Measurements from ENCODE around the gene NMNAT1. TPM values are rescaled to one million over a fixed set of nuclear protein-coding genes. Genes with fewer than 3 reads are reported as not detected.

The NMNAT1 gene
- total and polyA plus RNA-seq, 2 experiments from 2014 or later = 6.8 to 10.2 TPM

DNA sequence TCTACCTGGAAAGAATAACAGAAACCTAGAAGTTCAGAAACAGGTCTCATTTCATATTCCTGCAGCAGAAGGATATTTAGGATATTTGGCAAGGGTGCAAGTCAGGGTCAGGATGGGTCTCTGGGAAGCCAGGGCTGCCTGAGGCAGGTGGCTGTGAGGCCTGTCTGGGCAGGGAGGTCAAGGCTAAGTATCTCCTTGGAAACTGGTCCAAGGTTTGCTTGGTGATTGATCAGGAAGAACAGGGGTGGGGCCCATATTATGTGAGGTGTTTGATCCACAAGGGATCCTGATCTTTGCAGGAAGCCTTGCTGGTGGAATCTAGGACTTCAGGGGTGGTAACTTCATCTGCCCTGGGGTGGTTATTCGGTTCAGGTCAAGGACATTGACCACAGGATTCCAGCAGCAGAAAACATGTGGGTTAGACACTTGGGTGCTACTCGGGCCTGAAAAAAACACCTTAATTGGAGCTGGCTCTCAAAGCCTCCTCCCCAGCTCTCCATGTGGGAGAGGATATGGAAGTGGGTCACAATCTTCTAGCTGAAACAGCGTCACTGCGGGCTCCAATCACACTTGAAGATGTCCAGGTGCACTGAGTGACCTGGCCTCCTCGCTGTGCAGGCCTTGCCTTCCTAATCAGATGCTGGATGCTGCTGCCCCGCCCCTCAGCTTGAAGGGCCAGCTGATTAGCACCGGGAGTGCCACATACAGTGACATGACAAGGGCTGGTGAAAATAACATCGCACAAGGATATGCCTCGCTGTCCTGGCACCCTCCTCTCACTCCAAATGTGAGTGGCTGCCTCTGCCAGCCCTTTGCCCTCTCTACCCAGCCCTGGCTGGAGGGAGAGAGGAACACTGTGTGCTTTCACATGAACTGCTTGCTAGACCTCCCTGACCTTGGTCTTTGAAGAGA lies 41.9 kb upstream of the NMNAT1 start:
- Histone ChIP-seq H3K4me3 (no peak overlapping the region), H3K36me3 (replicated peaks; ENCODE audit: insufficient read depth, low read depth) (no peaks in the 10 kb centered on the region), H3K27me3 (no peaks in the 10 kb centered on the region), H3K27ac (no peak overlapping the region), H3K79me2 (peaks cover 77% of the 10 kb centered on the region), H4K20me1 (ENCODE audit: insufficient read depth, poor library complexity, severe bottlenecking) (no peaks in the 10 kb centered on the region), H2AFZ (no peak overlapping the region), H3K9me2 (replicated peaks; ENCODE audit: insufficient read depth) (no peaks in the 10 kb centered on the region), H3K9me3 (ENCODE audit: low read depth) (no peaks in the 10 kb centered on the region), H3K4me1 (ENCODE audit: insufficient read depth) (no peaks in the 10 kb centered on the region), H3K4me2 (no peak overlapping the region)
- TF ChIP-seq EZH2 (IDR thresholded peaks at IDR 0.05; ENCODE audit: borderline replicate concordance) = no peak
- whole genome bisulfite sequencing (ENCODE audit: low lambda C conversion rate, missing lambda C conversion rate) = 78% methylated on average over 9 of the region's 9 CpGs
- DNase-seq (ENCODE audit: low spot score) = no peak

DNA sequence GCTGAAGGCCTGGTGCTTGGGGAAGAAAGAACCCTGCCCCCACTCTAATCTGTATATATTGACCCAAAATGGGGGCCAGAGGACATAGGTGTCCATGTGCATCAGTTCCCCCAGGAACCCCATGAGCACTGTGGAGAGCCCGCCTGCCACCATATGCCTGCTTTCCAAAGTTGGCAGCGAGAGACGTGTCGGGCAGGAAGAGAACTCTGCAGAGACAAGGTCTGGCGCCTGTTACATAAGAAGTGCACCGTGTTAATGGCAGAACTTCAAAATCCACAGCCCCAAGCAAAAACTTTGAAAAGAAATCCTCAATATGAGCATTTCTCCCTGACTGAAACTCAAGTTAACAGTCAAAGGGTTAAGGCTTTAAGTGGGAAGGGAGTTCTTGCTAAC lies 41.2 kb upstream of the NMNAT1 start:
- WGBS (ENCODE audit: low lambda C conversion rate, missing lambda C conversion rate) = 95% methylated on average over 6 of the region's 6 CpGs
- H3K4me3 ChIP-seq = no peak overlapping the region
- no peak for TF ChIP-seq EZH2phosphoT487 (IDR thresholded peaks at IDR 0.05; ENCODE audit: low read depth, severe bottlenecking, unreplicated experiment)
- no peak for TF ChIP-seq EZH2 (IDR thresholded peaks at IDR 0.05; ENCODE audit: borderline replicate concordance)
- TF ChIP-seq, protein P1, sequence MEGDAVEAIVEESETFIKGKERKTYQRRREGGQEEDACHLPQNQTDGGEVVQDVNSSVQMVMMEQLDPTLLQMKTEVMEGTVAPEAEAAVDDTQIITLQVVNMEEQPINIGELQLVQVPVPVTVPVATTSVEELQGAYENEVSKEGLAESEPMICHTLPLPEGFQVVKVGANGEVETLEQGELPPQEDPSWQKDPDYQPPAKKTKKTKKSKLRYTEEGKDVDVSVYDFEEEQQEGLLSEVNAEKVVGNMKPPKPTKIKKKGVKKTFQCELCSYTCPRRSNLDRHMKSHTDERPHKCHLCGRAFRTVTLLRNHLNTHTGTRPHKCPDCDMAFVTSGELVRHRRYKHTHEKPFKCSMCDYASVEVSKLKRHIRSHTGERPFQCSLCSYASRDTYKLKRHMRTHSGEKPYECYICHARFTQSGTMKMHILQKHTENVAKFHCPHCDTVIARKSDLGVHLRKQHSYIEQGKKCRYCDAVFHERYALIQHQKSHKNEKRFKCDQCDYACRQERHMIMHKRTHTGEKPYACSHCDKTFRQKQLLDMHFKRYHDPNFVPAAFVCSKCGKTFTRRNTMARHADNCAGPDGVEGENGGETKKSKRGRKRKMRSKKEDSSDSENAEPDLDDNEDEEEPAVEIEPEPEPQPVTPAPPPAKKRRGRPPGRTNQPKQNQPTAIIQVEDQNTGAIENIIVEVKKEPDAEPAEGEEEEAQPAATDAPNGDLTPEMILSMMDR (IDR thresholded peaks at IDR 0.05; ENCODE audit: poor library complexity) = no peak
- no peaks in the 10 kb centered on the region for H4K20me1 ChIP-seq (ENCODE audit: insufficient read depth, poor library complexity, severe bottlenecking)
- H3K4me1 ChIP-seq (ENCODE audit: insufficient read depth) = no peaks in the 10 kb centered on the region
- H2AFZ ChIP-seq = no peak overlapping the region
- no peaks in the 10 kb centered on the region for H3K27me3 ChIP-seq
- H3K9me2 ChIP-seq (replicated peaks; ENCODE audit: insufficient read depth) = no peaks in the 10 kb centered on the region
- no peaks in the 10 kb centered on the region for H3K36me3 ChIP-seq (replicated peaks; ENCODE audit: insufficient read depth, low read depth)
- no peak overlapping the region for H3K27ac ChIP-seq
- no peak for DNase-seq (ENCODE audit: low spot score)
- H3K4me2 ChIP-seq = no peak overlapping the region
- peaks cover 79% of the 10 kb centered on the region for H3K79me2 ChIP-seq
- H3K9me3 ChIP-seq (ENCODE audit: low read depth) = no peaks in the 10 kb centered on the region

DNA sequence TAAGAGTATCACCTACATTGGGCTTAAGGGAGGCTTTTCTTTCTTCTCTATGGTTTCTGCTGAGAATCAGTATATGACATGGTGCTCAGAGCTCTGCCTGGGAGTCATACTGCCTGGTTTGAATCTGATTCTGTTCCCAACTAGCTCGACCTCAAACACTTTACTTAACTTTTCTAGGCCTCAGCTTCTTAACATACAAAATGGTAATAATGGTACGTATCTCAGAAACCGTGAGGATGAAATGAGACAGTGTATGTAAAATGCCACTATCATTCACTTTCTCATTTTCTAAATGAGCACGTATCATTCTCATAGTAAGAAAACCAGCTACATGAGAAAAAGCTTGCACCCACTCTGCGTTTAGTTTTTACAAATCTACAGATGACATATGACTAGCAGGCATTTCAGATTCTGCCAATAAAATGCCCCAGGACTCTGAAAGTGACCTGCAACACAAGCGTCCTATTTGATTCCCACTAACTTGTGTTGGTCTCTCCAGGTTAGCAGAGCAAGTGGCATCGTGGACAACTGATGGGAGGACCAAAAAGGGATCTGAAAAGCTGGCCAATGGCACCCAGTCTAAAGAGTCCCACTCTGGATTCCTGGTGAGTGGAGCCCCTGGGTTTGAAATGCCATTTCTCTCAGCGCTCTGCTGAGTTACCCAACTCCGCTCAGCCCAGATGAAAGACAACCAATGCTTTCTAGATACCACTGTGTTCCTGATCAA lies 39.3 kb upstream of the NMNAT1 start:
- Histone ChIP-seq H2AFZ (no peak overlapping the region), H3K9me2 (replicated peaks; ENCODE audit: insufficient read depth) (no peaks in the 10 kb centered on the region), H3K27me3 (no peaks in the 10 kb centered on the region), H3K79me2 (peaks cover 82% of the 10 kb centered on the region), H4K20me1 (ENCODE audit: insufficient read depth, poor library complexity, severe bottlenecking) (no peaks in the 10 kb centered on the region), H3K27ac (no peak overlapping the region), H3K4me2 (no peak overlapping the region), H3K9me3 (ENCODE audit: low read depth) (no peaks in the 10 kb centered on the region), H3K36me3 (replicated peaks; ENCODE audit: insufficient read depth, low read depth) (no peaks in the 10 kb centered on the region), H3K4me3 (no peak overlapping the region), H3K4me1 (ENCODE audit: insufficient read depth) (peaks cover under 1% of the 10 kb centered on the region)
- no peak for DNase-seq (ENCODE audit: low spot score)
- no peak for TF ChIP-seq EZH2phosphoT487 (IDR thresholded peaks at IDR 0.05; ENCODE audit: low read depth, severe bottlenecking, unreplicated experiment)
- TF ChIP-seq, protein P1 (IDR thresholded peaks at IDR 0.05; ENCODE audit: poor library complexity) = no peak
- no peak for TF ChIP-seq EZH2 (IDR thresholded peaks at IDR 0.05; ENCODE audit: borderline replicate concordance)
- 96% methylated on average over 9 of the region's 9 CpGs for WGBS (ENCODE audit: low lambda C conversion rate, missing lambda C conversion rate)

GRCh38 chr1:9904596-9904995 lies 38.7 kb upstream of the NMNAT1 start:
- Histone ChIP-seq H3K9me2 (replicated peaks; ENCODE audit: insufficient read depth) (no peaks in the 10 kb centered on the region), H2AFZ (no peak overlapping the region), H3K9me3 (ENCODE audit: low read depth) (no peaks in the 10 kb centered on the region), H3K36me3 (replicated peaks; ENCODE audit: insufficient read depth, low read depth) (no peaks in the 10 kb centered on the region), H3K4me2 (no peak overlapping the region), H3K4me3 (no peak overlapping the region), H3K27me3 (no peaks in the 10 kb centered on the region), H4K20me1 (ENCODE audit: insufficient read depth, poor library complexity, severe bottlenecking) (no peaks in the 10 kb centered on the region), H3K79me2 (peaks cover 82% of the 10 kb centered on the region), H3K27ac (no peak overlapping the region), H3K4me1 (ENCODE audit: insufficient read depth) (peaks cover 3% of the 10 kb centered on the region)
- no peak for DNase-seq (ENCODE audit: low spot score)
- WGBS (ENCODE audit: low lambda C conversion rate, missing lambda C conversion rate) = 51% methylated on average over 3 of the region's 3 CpGs
- TF ChIP-seq EZH2 (IDR thresholded peaks at IDR 0.05; ENCODE audit: borderline replicate concordance) = no peak
- TF ChIP-seq, protein P1 (IDR thresholded peaks at IDR 0.05; ENCODE audit: poor library complexity) = no peak
